Hepatocyte (in vitro differentiated cells): ENCODE results near the gene CCDC192. TPM values are rescaled to one million over a fixed set of nuclear protein-coding genes. Genes with fewer than 3 reads are reported as not detected.

Source experiments
- DNase-seq: peaks from one replicate; pipeline ENCODE4 v3.0.0-alpha.2; 2016; ENCODE audit warnings: low spot score
- H2AFZ ChIP-seq: fragments of 200-600 bp; sonication (generic); 2 replicates; pipeline ENCODE4 v1.6.0; 2016; ENCODE audit warnings: antibody characterized with exemption, mild to moderate bottlenecking
- H3K27ac ChIP-seq: fragments of 200-600 bp; sonication (generic); 2 replicates; pipeline ENCODE4 v1.5.1; 2016; ENCODE audit warnings: mild to moderate bottlenecking
- H3K27me3 ChIP-seq: fragments of 200-600 bp; sonication (generic); 2 replicates; pipeline ENCODE4 v1.6.1; 2016
- H3K36me3 ChIP-seq: fragments of 200-600 bp; sonication (generic); replicated peaks from 2 replicates; pipeline ENCODE4 v1.5.1; 2016; ENCODE audit warnings: low read depth; ENCODE audit not compliant: insufficient read depth
- H3K4me1 ChIP-seq: fragments of 200-600 bp; sonication (generic); 2 replicates; pipeline ENCODE4 v1.5.1; 2016; ENCODE audit warnings: mild to moderate bottlenecking, moderate library complexity; ENCODE audit not compliant: insufficient read depth
- H3K4me2 ChIP-seq: fragments of 200-600 bp; sonication (generic); 2 replicates; pipeline ENCODE4 v1.6.0; 2016
- H3K4me3 ChIP-seq: fragments of 200-600 bp; sonication (generic); 2 replicates; pipeline ENCODE4 v1.5.1; 2016; ENCODE audit warnings: mild to moderate bottlenecking
- H3K79me2 ChIP-seq: fragments of 200-600 bp; sonication (generic); 2 replicates; pipeline ENCODE4 v1.6.0; 2017; ENCODE audit warnings: mild to moderate bottlenecking
- H3K9me2 ChIP-seq: fragments of 200-600 bp; sonication (generic); replicated peaks from 2 replicates; pipeline ENCODE4 v1.6.0; 2017; ENCODE audit warnings: mild to moderate bottlenecking; ENCODE audit not compliant: insufficient read depth
- H3K9me3 ChIP-seq: fragments of 200-600 bp; sonication (generic); 2 replicates; pipeline ENCODE4 v1.5.1; 2016; ENCODE audit warnings: low read depth, mild to moderate bottlenecking
- H4K20me1 ChIP-seq: fragments of 200-600 bp; sonication (generic); 2 replicates; pipeline ENCODE4 v1.6.0; 2016; ENCODE audit warnings: mild to moderate bottlenecking; ENCODE audit not compliant: insufficient read depth, poor library complexity, severe bottlenecking
- CTCF ChIP-seq: fragments of 200-600 bp; sonication (generic); IDR thresholded peaks from 2 replicates; pipeline ENCODE4 v1.5.1; 2016; ENCODE audit warnings: antibody characterized with exemption, mild to moderate bottlenecking; ENCODE audit not compliant: poor library complexity
- EZH2 ChIP-seq: fragments of 200-600 bp; sonication (generic); IDR thresholded peaks from 2 replicates; pipeline ENCODE4 v1.6.1; 2016; ENCODE audit warnings: antibody characterized with exemption, mild to moderate bottlenecking, borderline replicate concordance
- EZH2phosphoT487 ChIP-seq: fragments of 200-600 bp; sonication (generic); IDR thresholded peaks from one replicate; pipeline ENCODE4 v1.6.1; 2018; ENCODE audit warnings: antibody characterized with exemption, mild to moderate bottlenecking, low read depth, moderate library complexity; ENCODE audit not compliant: unreplicated experiment, severe bottlenecking
- WGBS: methylation state at CpG from one replicate; pipeline ENCODE4 v1.1.6; 2016; ENCODE audit warnings: low lambda C conversion rate; ENCODE audit errors: missing lambda C conversion rate; 5-methylcytosine and 5-hydroxymethylcytosine counted together
- polyA plus RNA-seq: library from polyadenylated mRNA; unstranded; fragments of >200 nt; fragmentation: Nextera tagmentation; extraction: Ambion mirVana; gene quantifications from 2 replicates; pipeline ENCODE4 v1.2.1, GENCODE V29; 2016
- total RNA-seq: library from RNA; depleted of rRNA; stranded (reverse); fragments of >200 nt; gene quantifications from 2 replicates; pipeline ENCODE4 v1.2.3, GENCODE V29; 2014

CCDC192 gene
- total and polyA plus RNA-seq, 2 experiments from 2014 or later: 0.39 TPM; not detected in 1

GRCh38 chr5:127806776-127807175 lies 103.6 kb downstream of the CCDC192 start:
- no peak for DNase-seq
- Histone ChIP-seq H3K79me2 (no peaks in the 10 kb centered on the region), H3K9me2 (no peaks in the 10 kb centered on the region), H3K27me3 (no peaks in the 10 kb centered on the region), H3K4me1 (no peaks in the 10 kb centered on the region), H3K36me3 (no peaks in the 10 kb centered on the region), H3K4me3 (no peak overlapping the region), H4K20me1 (no peaks in the 10 kb centered on the region), H3K4me2 (no peak overlapping the region), H3K27ac (no peak overlapping the region), H3K9me3 (no peaks in the 10 kb centered on the region), H2AFZ (no peak overlapping the region)
- TF ChIP-seq CTCF: no peak
- TF ChIP-seq EZH2phosphoT487: no peak
- no peak for TF ChIP-seq EZH2
- WGBS: 94% methylated on average over 3 of the region's 3 CpGs

GRCh38 chr5:127809533-127809932 lies 106.3 kb downstream of the CCDC192 start:
- Histone ChIP-seq H3K36me3 (no peaks in the 10 kb centered on the region), H3K27me3 (no peaks in the 10 kb centered on the region), H3K79me2 (no peaks in the 10 kb centered on the region), H3K9me2 (no peaks in the 10 kb centered on the region), H4K20me1 (no peaks in the 10 kb centered on the region), H3K4me3 (no peak overlapping the region), H2AFZ (no peak overlapping the region), H3K4me2 (no peak overlapping the region), H3K27ac (no peak overlapping the region), H3K4me1 (no peaks in the 10 kb centered on the region), H3K9me3 (no peaks in the 10 kb centered on the region)
- no peak for TF ChIP-seq EZH2phosphoT487
- no peak for TF ChIP-seq EZH2
- no peak for TF ChIP-seq CTCF
- DNase-seq: no peak
- WGBS: 93% methylated on average over 1 of the region's 1 CpG

- Histone ChIP-seq H3K9me2 (no peaks in the 10 kb centered on the region), H2AFZ (no peak overlapping the region), H3K27me3 (no peaks in the 10 kb centered on the region), H3K36me3 (no peaks in the 10 kb centered on the region), H3K27ac (no peak overlapping the region), H4K20me1 (no peaks in the 10 kb centered on the region), H3K9me3 (no peaks in the 10 kb centered on the region), H3K4me1 (no peaks in the 10 kb centered on the region), H3K79me2 (no peaks in the 10 kb centered on the region), H3K4me3 (no peak overlapping the region), H3K4me2 (no peak overlapping the region)
- 96% methylated on average over 1 of the region's 1 CpG for WGBS
- TF ChIP-seq EZH2 (no peak), EZH2phosphoT487 (no peak), CTCF (no peak)
- DNase-seq: no peak
Observed at GRCh38 chr5:127810017-127810416, 106.8 kb downstream of the CCDC192 start.
